ENCODE measurements around the gene RAB28. TPM values are rescaled to one million over a fixed set of nuclear protein-coding genes. Genes with fewer than 3 reads are reported as not detected.

RAB28 gene
- total and polyA plus RNA-seq, 9 of the 15 experiments (the other 6 are each of a cell fraction or from before 2014, with no cell fraction given) = 6.7 to 40.4 (median 23.0) TPM

DNA sequence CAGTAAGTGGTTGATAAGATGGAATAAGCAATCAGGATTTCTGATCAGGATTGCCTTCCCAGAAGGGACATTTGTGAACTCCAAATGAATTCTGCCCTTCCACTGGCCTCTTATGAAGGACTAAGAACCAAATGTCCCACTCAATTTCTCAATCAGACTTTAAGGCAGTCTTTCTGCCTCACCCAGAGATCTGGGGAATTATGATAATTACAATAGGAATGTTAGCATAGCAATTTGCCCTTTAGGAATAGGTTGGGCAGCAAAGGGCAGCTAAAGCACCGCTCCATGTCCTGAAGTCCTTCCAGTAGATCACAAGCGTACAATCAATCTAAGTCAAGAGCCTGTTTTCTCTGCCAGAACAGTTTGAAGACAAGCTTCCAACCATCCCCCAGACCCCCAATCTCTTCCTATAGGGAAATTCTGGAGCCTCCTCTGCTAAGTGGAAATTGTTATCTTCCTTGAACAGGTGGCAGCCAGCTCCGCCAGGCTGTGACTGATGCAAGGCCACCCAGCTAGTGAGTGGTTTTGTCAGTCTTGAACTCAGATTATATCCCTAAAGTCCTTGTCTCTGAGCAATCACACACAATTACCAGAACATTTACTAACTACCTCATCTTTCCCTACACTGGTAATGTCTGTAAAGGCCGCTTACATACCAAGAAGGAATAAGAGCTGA, 41.6 kb upstream of the RAB28 start (continued):
- TF ChIP-seq ZNF609 (CRISPR knock-in tag; IDR thresholded peaks at IDR 0.05; ENCODE audit: borderline replicate concordance) (no peak), ZBED1 (IDR thresholded peaks at IDR 0.05) (no peak), ZNF277 (CRISPR knock-in tag; IDR thresholded peaks at IDR 0.05; ENCODE audit: borderline replicate concordance) (no peak), NEUROD1 (IDR thresholded peaks at IDR 0.05; ENCODE audit: borderline replicate concordance, low read depth, low read length, partially characterized antibody) (no peak), TBL1XR1 (IDR thresholded peaks at IDR 0.05; ENCODE audit: low read length in 2 of 2) (no peak), MCM5 (IDR thresholded peaks at IDR 0.05; ENCODE audit: low read depth) (no peak), RBM39 (optimal IDR thresholded peaks at IDR 0.05; ENCODE audit: low read depth, low read length) (no peak), USF2 (CRISPR knock-in tag; IDR thresholded peaks at IDR 0.05) (no peak), ZFP91 (CRISPR knock-in tag; IDR thresholded peaks at IDR 0.05) (no peak)
- TF ChIP-seq, protein P1, sequence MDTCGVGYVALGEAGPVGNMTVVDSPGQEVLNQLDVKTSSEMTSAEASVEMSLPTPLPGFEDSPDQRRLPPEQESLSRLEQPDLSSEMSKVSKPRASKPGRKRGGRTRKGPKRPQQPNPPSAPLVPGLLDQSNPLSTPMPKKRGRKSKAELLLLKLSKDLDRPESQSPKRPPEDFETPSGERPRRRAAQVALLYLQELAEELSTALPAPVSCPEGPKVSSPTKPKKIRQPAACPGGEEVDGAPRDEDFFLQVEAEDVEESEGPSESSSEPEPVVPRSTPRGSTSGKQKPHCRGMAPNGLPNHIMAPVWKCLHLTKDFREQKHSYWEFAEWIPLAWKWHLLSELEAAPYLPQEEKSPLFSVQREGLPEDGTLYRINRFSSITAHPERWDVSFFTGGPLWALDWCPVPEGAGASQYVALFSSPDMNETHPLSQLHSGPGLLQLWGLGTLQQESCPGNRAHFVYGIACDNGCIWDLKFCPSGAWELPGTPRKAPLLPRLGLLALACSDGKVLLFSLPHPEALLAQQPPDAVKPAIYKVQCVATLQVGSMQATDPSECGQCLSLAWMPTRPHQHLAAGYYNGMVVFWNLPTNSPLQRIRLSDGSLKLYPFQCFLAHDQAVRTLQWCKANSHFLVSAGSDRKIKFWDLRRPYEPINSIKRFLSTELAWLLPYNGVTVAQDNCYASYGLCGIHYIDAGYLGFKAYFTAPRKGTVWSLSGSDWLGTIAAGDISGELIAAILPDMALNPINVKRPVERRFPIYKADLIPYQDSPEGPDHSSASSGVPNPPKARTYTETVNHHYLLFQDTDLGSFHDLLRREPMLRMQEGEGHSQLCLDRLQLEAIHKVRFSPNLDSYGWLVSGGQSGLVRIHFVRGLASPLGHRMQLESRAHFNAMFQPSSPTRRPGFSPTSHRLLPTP (IDR thresholded peaks at IDR 0.05; ENCODE audit: borderline replicate concordance, extremely low read depth, insufficient read length) = no peak
- TF ChIP-seq, protein P2, sequence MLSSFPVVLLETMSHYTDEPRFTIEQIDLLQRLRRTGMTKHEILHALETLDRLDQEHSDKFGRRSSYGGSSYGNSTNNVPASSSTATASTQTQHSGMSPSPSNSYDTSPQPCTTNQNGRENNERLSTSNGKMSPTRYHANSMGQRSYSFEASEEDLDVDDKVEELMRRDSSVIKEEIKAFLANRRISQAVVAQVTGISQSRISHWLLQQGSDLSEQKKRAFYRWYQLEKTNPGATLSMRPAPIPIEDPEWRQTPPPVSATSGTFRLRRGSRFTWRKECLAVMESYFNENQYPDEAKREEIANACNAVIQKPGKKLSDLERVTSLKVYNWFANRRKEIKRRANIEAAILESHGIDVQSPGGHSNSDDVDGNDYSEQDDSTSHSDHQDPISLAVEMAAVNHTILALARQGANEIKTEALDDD (IDR thresholded peaks at IDR 0.05) = peak; percentile 89
